HG03558 (cell line): Measurements from ENCODE around the gene THRB.

Source experiments
- ATAC-seq: cut with Tn5 transposase; IDR thresholded peaks from one replicate; pipeline ENCODE4 v1.9.1; 2021; ENCODE audit warnings: moderate number of reproducible peaks; ENCODE audit not compliant: unreplicated experiment; ENCODE audit errors: extremely low read depth

The THRB gene

DNA sequence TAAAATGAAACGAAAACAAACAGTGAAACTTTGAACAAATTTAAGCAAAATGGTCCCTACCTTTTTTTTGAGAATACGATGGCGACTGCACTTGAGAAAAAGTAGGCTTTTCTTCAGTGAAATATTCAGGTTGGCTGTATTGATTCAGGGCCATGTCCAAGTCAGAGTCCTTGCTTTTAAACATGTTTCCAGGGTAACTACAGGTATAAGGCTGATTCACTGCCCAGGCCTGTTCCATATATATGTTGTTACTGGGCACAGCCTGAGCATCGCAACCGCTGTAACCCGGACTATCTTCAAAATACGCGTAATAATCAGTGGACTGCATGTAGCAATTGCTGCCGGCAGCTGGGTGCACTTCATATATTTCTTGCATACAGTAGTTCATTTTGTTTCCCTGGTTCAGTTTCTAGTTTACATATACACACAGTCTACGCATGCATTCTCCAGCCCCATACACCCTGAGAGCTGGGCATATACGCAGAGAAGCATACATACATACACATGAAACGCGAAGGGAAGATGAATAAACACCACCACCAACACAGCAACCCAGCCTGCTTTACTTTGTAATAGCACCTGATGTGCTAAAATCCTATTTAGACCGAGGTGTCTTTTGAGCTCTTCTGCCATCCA lies 329.6 kb downstream of the THRB start:
- no peak for ATAC-seq

DNA sequence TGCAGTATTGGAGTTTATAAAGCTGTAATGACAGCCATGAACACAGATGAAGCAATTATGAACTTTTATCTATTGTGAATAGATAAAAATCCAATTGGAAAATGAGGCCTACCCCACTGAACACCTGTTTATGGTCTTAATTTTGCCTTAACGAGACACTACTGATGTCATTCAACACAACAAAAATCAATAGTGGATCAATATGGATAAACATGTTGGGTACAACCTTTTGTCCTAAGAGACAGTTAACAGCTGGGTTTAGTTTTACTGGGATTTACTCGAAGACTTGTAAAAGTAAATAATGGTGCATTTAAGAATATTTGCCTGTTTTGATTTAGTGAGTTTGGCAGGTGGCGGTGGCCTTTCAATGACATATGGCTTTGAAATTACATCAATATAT lies 331.7 kb downstream of the THRB start:
- ATAC-seq = no peak

DNA sequence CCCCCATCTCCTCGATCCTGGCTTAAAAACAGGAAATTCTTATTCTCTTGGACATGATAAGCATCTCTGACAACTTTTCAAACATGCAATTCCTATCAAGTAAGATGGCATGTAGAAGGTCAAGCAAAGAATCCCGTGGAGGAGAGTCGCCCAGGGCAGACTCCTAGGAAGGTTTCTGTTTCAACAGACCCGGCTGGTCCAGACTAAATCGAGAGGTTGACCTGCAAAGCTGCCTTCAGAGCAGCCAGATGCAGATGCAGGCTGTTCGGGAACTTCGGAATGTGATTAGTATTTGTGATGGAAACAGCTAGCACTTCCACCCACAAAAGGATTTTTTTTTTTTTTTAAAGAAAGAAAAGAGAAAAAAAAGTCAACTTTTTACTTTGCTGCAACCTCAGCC lies 332.8 kb downstream of the THRB start:
- ATAC-seq = no peak

DNA sequence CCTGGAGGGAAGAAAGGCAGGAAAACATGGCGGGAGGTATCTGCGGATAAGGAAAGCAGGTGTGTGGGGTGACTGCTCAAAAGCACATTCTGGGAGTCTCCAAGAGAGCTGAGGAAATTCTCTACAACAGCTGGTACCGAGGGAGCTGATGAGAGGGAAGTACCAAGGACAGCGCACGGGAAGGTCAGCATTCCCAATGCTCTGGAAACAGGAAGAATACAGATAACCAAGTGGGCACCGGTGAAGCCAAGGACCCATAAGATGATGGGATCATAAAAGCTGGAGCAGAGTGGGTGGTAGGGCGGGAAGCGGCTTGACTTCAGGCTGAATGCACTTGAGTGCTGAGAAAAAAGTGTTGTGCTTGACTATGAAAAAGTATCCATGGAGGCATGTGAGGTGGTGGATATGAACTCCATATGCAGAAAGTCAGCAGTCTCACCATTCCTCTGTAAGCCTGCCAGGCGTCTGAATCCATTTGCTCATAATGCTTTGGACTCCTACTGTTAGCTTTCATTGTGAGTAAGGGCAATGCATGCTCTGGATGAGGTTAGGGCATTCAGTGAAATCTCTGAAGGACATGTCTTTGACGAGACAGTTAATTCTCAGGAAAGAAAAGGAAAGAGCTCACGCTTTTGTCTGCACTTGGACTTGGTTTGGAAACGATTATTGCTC lies 334.1 kb downstream of the THRB start:
- no peak for ATAC-seq

DNA sequence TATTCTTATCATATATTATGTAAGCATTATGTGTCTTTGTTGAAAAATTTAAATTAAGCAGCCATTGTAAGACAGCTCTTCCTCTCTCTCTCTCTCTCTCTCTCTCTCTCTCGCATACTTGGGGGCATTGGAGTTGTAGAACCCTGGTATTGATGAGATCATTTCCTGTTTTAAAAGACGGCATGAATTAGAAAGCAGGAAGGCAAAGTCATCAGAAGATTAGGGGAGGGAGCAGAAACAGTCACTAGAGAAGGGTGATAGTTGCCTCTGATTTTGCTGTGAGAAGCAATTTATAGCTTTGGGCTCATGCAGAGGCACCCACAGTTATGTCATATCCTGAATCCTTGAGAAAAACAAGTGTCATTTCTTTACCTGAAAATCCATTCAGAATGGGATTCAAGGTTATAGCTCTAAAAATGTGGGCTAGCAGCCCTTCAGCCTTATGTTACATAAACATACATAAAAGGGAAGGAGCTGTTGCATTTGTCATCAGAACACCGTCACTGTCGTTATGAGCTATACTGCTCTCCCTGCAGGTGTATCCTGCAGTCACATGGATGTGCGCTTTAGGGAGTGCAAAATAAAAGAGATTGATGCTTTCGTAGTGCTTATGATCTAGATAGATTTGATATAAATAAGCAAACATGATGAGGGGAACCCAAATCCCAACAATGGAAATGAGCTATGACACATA lies 335.7 kb downstream of the THRB start:
- ATAC-seq = no peak

DNA sequence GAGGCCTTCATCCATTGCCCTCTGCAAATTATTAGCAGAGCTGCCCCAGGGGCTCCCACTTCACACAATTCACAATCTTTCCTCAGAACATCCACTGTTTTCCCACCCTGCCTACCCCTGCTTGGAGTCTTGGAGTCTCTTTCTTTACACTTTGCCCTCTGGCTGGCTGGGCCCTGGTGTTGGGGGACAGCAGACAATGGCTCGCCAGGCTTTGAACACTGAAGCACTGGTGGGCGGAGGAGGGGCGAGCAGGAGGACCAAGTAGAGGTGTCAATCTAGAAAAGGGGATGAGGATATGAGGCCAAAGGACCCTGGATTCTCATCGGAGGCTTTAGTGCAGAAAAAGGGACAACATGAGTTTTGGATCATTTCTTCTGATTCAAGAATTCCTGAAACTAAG lies 337.5 kb downstream of the THRB start:
- ATAC-seq = no peak

DNA sequence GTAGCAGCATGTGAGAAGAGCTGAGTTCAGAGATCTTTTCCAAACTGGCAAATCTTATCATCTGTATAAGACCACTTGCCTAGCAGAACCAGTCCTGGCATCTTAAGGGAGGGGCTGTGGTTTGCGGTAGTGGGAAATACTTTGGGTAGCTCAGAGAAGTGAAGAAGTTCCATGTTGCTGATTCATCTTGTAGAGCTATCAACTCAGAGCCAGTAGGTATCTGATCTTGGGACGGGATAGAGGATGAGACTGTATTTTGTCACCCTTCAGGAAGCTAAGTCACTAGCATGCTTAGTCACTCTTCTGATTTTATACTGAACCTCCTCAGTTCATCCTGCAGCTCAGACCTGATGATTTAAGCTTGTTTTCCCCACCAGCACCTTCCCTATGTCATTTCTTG lies 338.2 kb downstream of the THRB start:
- ATAC-seq = no peak

DNA sequence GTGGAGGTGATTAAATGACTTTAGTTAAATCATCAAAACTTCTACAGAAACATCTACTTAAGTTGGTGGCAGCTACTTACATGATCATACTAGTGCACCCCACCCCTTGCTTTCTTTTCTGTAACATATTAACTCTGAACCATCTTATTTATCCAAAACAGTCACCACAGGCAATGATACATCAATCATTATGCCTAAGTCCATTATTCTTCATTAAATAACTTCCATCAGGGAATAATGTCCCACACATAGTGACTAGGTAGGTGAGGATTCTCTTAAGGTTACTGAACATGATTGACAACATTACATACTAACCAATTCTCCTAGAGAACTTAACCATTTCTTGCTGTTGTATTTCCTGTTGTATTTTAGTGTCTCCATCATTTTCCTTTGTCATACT lies 339.4 kb downstream of the THRB start:
- ATAC-seq = no peak

DNA sequence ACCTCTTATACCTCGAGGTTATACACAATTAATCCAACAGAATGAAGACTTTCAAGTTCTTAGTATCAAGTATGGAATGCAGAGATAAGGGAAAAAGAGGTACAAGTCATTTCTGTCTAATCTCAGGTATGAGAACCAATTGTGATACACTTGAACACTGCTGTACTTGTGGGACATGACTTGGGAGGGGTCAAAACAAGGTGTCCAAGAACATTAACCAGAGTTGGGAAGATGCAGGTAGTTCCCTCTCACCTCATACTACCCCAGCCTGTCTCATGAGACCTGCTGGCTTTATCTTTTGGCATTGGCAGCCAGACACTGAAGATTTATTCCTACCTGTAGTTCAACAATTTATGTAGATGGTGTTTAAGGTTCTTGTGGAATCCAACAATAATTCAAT lies 339.9 kb downstream of the THRB start:
- ATAC-seq = no peak

DNA sequence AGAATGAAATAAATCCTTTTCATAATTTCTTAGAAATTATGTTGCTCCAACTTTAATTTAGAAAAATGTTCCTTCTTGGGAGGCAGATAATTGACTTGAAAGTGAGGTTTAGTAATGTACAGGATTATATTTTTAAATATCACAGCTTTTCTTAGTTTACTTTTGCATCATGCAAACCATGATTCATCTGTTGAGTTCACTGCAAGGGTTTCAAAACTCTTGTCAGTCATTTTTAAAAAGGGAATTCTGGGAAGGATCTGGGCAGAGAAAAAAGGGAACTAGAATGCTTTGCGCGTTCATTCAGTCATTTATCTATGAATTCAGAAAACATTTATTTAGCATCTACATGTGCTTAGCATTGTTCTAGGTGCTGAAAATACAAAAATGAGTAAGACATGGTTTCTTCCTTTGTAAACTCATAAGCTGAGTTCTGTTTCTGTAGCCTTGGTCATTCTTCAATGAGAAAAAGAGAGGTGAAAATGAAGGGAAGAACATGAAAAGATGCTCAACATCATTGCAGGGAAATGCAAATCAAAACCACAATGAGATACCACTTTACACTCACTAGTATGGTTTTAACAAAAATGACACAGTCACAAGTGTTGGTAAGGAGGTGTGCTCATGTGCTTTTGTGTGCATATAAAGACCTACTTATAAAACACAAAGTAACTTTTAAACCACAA lies 340.5 kb downstream of the THRB start:
- peak; percentile 78 for ATAC-seq

DNA sequence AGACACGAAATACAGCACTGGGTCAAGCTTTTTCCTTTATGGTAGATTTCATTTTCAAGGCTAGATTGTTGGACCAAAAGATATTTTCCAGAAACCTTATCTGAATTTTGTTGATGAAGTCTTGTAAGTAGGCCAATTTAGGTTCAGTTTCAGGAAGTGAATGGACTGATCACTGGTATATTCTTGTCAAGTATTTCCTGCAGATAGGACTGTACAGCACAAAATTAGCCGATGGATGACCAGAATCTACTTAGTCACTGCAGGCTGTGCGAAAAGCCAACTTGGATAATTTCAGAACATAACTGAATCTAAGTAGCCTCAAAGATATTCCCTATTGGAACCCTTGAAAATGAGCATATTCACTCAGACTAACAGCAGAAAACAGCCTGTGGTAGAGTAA lies 343.1 kb downstream of the THRB start:
- ATAC-seq = no peak

DNA sequence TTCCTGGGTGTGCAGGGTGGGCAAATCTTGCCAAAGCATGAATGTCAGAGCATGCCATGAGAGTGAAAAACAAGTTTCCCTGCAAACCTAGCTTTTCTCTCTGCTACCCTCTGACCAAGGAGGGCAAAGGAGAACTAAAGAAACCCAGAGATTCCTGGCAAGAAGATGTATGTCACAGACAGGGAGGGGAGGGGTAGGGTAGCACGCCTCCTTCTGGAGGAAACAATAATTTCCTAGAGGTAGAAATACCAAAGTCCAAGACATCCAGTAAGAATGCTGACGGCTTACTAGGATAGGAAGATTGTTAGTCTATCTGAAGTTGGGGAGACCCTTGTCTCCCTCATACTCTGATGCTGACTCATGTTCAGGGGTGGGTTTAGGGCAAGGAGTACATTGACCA lies 345.6 kb downstream of the THRB start:
- no peak for ATAC-seq

DNA sequence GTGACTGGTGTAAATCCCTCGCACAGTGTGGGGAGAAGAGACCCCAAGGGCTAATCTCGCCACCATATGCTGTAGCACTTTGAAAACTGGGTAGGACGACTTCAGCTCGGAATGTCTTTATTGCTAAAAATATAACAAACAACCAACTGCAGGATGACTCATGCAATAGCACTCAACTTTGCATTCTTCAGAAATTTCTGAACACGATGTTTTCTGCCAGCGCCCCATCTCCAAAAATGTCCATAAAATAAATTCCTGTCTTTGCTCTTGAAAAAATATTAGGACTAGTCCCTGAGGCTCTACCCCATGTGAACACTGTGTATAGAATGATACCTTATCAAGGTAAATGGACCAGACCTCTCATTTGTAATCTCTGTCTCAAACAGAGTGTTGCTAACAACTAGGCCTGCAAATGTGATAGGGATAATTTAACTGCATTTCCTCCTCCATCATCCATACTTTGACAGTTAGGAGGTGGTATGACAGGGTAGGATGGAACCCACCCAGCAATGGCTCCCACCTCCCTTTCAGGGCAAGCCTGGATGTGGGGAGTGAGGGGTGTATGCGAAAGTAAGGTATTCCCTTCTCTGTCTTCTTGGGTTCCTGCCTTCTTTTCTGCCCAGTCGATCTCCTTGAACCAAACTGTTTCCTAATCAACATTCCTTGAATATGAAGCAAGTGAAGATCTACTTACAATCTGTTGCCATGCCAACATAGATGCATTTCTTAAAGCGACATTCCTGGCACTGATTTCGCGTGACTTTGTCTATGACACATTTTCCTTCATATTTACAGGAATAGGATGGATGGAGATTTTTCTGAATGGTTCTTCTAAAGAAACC lies 348.4 kb downstream of the THRB start:
- ATAC-seq = no peak

DNA sequence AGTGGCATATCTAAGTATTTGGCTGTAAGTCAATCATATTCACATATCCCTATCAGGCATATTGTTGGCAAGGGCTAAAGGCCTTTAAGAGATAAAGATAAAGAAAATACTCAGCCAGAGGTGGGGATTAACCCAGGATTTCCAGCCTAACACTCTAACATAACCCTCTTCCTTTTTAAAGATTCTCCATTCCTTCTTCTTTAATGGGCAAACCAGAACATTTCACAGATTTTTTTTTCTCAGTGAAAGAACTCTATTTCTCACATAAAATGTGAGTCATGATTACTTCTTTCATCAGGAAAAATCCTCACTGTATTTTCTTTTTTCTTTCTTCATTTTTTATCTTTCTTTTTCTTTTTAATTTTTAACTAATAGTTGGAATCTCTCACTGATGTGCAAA lies 349.2 kb downstream of the THRB start:
- no peak for ATAC-seq

DNA sequence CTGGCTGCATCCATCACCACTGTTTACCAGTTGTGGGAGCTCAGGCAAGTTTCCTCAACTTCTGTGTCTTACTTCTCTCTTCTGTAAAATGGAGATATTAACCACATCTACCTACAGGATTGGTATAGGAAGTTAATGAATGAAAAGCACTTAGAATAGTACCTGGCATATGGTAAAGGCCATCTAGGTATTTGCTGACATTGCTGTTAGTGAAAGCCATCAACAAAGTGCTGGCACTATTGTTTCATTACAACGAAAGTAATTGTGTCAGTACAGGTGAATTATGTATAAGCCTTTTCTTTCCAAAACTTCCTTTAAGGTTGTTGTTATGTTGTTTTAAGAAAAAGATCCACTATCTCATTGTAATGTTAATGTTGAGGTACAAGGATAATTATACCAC lies 352.5 kb downstream of the THRB start:
- ATAC-seq = no peak

DNA sequence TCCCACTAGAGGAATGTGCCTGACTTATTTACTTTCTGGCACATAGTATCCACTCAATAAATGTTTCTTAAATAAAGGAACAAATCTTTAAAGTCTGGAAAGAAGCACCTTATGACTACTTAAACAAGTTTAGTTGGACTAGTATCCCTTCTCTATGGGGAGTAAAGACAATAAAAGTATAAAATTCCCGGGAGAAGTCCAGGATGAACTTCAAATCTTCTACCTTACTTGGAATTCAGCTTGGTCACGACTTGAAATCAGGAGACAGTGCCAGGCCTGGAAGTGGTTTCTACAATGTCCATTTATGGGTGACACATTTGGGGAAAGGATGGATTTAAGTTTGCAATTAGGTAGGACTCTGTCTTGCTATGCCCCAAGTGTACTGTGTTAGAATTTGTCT lies 353.1 kb downstream of the THRB start:
- ATAC-seq = no peak

DNA sequence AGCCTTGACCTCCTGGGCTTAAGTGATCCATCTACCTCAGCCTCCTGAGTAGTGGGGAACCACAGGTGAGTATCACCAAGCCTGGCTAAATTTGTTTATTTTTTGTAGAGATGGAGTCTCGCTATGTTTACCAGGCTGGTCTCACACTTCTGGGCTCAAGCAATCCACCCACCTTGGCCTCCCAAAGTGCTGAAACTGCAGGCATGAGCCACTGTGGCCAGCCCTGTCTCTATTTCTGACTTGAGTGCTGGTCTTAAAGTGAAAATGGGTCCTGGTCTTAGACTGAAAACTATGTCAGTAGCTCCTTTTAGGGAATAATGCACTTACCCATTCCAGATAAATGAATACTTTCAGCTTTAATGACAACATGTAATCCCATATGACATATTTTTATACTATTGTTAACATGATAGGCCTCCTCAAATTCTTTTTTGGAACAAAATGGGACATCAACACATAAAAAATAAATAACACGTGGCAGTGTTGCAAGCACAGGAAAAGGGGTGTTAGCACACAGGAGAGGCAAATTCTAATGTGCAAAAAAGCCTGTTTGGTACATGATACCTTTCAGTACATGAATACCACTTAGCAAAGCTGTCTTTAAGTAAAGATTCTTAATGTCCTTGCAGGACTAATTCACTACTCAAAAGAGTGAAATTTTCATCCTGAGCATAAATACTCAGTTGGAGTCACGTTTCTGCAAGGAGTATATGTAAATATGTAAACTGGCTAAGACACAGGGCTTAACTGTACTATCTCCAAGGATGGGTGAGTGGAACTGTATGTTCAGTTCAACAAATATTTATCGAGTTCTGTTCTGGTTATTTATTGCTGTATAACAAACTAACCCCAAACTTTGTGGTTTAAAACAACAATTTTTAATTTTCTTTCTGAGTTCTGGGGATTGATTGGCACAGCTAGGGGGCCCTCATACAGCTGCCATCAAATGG lies 354.9 kb downstream of the THRB start:
- no peak for ATAC-seq

DNA sequence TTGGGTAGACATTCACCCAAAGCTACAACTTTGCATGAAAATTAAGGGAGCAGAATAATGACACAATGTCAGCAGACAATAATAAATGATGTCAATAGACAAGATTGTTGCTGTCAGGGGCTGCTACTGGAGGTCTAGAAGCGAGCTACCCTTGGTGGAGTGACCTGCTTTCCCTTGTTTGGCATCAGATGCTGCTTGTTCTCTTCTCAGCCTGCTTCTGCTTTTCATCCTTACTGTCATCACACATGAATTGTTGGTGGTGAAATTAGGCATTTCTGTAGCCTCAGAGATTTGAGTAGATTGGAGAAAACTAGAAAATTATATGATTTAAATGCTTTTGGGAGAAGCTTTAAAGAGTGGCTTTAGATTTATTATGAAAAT lies 355.8 kb downstream of the THRB start:
- ATAC-seq = no peak
